Activated naive CD8-positive, alpha-beta T cell treated with anti-CD3 and anti-CD28 coated beads for 36 hours (primary cell): ENCODE results near the gene CERS6. TPM values are rescaled to one million over a fixed set of nuclear protein-coding genes. Genes with fewer than 3 reads are reported as not detected.

Source experiments
- DNase-seq: peaks from one replicate; pipeline ENCODE4 v3.0.0; 2021
- H3K27ac Mint-ChIP-seq: one replicate; pipeline ENCODE4 v1.8.0; 2022; ENCODE audit warnings: mild to moderate bottlenecking, moderate library complexity, mixed read lengths
- H3K27me3 Mint-ChIP-seq: one replicate; pipeline ENCODE4 v1.8.0; 2022; ENCODE audit warnings: mild to moderate bottlenecking, mixed read lengths
- H3K36me3 Mint-ChIP-seq: one replicate; pipeline ENCODE4 v1.8.0; 2021; ENCODE audit warnings: mild to moderate bottlenecking, mixed read lengths
- H3K4me1 Mint-ChIP-seq: one replicate; pipeline ENCODE4 v1.8.0; 2021; ENCODE audit warnings: mixed read lengths
- H3K4me3 Mint-ChIP-seq: one replicate; pipeline ENCODE4 v1.8.0; 2022; ENCODE audit warnings: mild to moderate bottlenecking, moderate library complexity, mixed read lengths
- H3K9me3 Mint-ChIP-seq: one replicate; pipeline ENCODE4 v1.8.0; 2022; ENCODE audit warnings: mixed read lengths
- total RNA-seq, 2 experiments: library from RNA; stranded (reverse); gene quantifications; one replicate each; pipeline ENCODE4 v1.2.3, GENCODE V29; 2021

The CERS6 gene
- total RNA-seq, 2 experiments from 2014 or later, result 20.6 to 21.3 TPM

DNA sequence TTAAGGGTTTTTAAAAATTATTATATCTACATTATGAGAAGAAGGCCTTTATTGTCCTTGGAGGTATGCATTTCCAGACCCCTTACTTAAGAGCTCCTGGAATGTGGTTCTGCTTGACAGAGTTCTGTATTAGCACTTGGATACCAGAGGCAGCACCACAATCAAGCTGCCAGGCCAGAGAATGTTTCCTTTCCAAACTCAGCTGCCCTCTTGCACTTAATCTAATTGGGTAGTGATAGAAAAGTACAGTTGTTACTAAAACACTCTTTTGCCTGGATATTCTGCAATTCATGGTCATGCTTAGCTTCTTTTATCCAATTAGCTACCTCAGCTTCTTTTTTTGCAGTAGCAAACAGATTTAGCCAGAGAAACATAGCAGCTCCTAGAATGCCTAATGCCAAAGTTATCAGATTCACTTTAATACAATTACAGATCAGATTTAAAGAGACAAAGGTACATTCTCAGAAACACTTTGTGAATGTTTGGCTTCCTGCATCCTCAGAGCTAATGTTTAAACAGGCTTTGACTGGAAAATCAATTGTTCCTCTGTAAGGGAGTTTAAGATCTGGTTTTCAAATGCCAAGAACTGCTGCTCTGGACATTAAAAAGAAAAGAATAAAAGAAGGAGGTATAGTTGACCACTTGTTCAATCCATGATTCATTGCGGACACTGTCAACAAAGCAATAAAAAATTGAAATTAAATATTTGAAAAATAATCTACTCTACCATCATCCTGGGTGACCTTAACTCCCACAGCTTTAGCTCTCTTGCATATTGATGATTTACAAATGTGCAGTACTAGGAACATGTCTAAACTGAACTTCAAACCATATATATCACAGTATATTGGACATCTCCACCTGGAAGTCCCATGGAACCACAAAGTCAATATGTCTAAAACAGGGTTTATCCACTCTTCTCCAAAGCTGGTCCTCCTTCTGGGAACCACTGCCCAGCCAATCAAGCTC, 359.2 kb downstream of the CERS6 start:
- no peaks in the 10 kb centered on the region for H3K27me3 Mint-ChIP-seq
- no peak overlapping the region for H3K27ac Mint-ChIP-seq
- no peak overlapping the region for H3K4me3 Mint-ChIP-seq
- H3K36me3 Mint-ChIP-seq, result no peaks in the 10 kb centered on the region
- no peaks in the 10 kb centered on the region for H3K4me1 Mint-ChIP-seq
- no peaks in the 10 kb centered on the region for H3K9me3 Mint-ChIP-seq
- no peak for DNase-seq

DNA sequence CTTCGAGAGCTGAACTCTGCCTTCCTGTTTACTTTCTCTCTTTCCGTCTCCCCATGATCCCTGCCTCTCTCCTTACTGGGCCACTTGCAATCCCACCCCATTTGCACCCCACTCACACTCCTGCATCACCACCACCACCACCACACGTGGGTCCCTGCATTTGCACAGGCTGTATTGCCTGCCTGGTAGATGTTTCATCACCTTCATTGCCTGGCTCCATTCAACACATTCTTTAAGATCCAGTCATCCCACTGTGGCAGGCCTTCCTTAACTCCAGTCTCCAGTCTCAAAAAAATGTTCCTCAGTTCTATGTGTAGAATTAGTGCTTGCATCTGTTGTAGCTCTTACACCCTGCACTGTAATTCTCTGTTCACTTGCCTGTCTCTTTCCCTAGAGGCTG, 360.3 kb downstream of the CERS6 start:
- H3K4me1 Mint-ChIP-seq, result no peaks in the 10 kb centered on the region

GRCh38 chr2:168819050-168819715, 363.1 kb downstream of the CERS6 start:
- Mint-ChIP-seq H3K27me3 (peaks cover 4% of the 10 kb centered on the region), H3K36me3 (no peaks in the 10 kb centered on the region), H3K27ac (no peak overlapping the region), H3K4me1 (no peaks in the 10 kb centered on the region), H3K9me3 (no peaks in the 10 kb centered on the region), H3K4me3 (no peak overlapping the region)
- DNase-seq, result no peak

More for the DNA sequence above, 360.3 kb downstream of the CERS6 start:
- Mint-ChIP-seq H3K9me3 (no peaks in the 10 kb centered on the region), H3K27me3 (no peaks in the 10 kb centered on the region), H3K27ac (no peak overlapping the region), H3K36me3 (no peaks in the 10 kb centered on the region), H3K4me3 (no peak overlapping the region)
- DNase-seq, result no peak

DNA sequence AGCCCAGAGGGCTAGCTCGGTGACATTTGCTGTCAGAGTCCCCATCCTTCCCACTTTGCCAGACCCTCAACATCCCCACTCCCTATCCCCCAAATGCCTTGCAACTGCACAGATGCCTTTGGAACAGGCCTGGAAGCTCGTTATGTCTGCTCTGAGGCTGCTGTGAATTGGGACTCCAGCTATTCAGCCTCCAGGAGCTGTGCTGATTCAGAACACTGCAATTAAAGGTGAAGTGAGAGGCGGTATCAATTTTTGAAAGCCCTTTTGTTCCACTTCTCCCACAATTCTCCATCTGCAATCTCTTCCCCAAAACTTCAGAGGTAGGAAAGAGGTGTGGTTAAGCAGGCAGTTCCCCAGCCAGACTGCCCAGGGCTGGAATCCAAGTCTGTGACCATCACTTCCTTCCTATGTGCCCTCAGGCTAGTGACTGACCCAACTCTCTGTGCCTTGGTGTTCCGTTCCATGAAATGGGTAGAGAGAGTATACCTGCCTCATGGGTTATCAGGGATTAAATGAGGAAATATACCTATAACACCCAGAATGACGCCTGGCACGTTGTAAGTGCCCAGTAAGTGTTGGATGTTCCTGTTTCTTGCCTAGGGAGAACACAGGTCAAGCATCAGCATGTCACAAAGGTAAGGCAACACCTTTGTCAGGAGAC, 363.9 kb downstream of the CERS6 start:
- Mint-ChIP-seq H3K27me3 (peaks cover 4% of the 10 kb centered on the region), H3K36me3 (no peaks in the 10 kb centered on the region), H3K4me1 (no peaks in the 10 kb centered on the region), H3K4me3 (no peak overlapping the region), H3K9me3 (no peaks in the 10 kb centered on the region), H3K27ac (no peak overlapping the region)
- no peak for DNase-seq

DNA sequence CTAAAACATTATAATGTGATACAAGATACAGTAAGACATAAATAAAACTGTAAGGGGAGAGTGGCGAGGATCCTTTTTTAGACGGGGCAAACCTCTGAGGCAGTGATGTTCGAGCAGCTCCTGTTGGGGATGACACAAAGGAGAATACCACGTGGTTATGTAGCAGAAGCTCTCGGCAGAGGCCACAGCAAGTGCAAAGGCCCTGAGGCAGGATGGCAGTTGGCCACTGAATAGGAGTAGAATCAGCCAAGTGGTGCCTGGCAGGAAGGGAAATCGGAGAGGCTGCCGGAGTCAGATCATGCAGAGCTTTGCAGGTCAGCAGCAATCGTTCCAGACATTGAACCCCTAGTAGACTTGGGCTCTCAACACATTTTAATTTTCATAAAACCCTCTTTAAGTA, 365.5 kb downstream of the CERS6 start:
- H3K36me3 Mint-ChIP-seq, result no peaks in the 10 kb centered on the region
- no peak overlapping the region for H3K27ac Mint-ChIP-seq
- H3K4me1 Mint-ChIP-seq, result no peaks in the 10 kb centered on the region
- no peak overlapping the region for H3K4me3 Mint-ChIP-seq
- DNase-seq, result no peak
- no peaks in the 10 kb centered on the region for H3K9me3 Mint-ChIP-seq
- H3K27me3 Mint-ChIP-seq, result peaks cover 4% of the 10 kb centered on the region

GRCh38 chr2:168821992-168822391, 365.9 kb downstream of the CERS6 start:
- H3K4me3 Mint-ChIP-seq, result no peak overlapping the region
- no peaks in the 10 kb centered on the region for H3K4me1 Mint-ChIP-seq
- peaks cover 4% of the 10 kb centered on the region for H3K27me3 Mint-ChIP-seq
- no peaks in the 10 kb centered on the region for H3K9me3 Mint-ChIP-seq
- H3K36me3 Mint-ChIP-seq, result no peaks in the 10 kb centered on the region
- no peak for DNase-seq
- no peak overlapping the region for H3K27ac Mint-ChIP-seq

Other genes with a start within 250 kb of the CERS6 start
- gene STK39, start 208.7 kb upstream of the CERS6 start, total RNA-seq, result 10 to 100 TPM; 27.0 to 27.1 TPM